Measurements from ENCODE around the gene SH2D2A.

SH2D2A gene

DNA sequence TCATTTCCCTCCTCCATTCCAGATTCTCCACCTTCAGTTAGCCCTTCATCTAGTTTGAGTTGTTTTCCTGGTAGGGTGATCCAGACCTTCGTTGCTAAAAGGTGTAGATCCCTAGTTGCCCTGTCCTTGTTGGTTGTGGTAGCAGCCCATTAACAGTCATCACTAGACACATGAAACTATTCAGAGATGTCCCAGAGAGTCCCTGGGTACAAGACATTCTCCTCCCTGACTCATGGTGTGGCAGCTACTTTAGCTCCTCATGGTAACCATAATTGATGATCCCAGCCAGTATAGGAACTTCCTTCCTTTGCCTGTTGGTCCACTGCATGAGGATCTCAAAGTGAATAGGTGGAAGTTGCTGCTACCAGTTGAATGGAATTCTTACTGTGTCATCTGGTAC, 6.0 kb upstream of the SH2D2A start:
- no peak for DNase-seq

DNA sequence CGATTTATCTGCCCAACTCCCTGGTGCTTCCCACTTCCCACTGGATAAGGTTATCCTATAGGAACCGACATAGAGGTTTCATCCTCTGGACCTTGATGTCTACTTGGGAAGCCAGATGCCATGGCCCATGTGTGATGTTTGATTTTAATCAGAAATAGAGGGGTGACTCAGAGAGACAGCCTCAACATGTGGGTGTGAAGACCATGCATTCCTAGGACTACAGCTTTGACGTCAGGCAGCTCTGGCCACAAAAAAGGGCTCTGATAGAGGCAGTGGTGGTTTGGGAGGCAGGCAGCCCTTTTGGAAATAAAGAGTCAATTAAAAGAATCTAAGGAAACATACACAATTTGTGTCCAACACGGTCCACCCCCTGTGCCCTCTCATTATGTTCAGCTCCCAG, 5.2 kb upstream of the SH2D2A start:
- DNase-seq, result no peak

DNA sequence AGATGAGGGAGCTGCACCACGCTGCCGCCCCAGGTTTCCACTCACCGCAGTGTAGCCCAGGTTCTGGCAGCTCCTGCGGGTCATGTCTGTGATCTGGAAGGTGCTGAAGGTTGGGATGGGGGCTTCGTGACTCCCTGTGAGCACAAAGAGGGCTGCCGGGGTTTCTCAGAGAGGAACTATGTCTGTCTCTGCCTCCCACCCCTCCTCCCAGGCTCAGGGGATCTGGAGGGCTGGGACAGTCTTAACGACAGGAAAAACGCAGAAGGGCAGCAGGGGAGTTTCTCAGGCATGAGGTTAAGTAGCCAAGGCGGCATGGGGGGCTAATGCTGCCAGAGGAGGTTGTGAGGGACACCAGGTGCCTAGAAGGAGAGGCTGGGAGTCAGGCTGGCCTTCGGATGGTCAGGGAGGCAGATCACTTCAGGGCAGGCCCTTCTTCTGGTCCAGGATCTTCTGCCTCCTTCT, 656 bp downstream of the SH2D2A start:
- DNase-seq, result no peak

DNA sequence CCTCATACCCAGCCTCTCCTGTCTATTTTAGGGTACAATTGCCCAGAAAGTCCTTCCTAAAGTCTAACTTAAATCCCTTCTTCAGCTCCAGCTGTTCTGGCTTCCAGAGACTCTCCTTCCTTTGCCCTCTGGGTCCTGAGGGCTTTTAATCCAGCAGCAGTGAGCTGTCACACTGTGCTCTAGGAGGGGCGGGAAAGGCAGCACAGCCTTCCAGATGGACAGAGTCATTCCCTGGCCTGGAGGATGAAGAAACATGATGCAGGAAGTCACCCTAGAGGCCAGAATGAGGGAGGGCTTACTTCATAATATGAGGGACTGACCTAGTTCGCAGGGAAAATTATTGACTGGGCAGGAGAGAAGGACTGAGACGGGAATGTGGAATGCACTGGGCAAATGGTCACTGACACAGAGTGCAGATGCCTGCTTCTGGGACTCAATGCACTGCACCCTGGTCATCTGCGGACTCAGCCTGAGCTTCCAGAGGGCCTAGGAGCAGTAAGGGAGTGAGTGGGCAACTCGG, 1.3 kb downstream of the SH2D2A start:
- DNase-seq, result no peak

DNA sequence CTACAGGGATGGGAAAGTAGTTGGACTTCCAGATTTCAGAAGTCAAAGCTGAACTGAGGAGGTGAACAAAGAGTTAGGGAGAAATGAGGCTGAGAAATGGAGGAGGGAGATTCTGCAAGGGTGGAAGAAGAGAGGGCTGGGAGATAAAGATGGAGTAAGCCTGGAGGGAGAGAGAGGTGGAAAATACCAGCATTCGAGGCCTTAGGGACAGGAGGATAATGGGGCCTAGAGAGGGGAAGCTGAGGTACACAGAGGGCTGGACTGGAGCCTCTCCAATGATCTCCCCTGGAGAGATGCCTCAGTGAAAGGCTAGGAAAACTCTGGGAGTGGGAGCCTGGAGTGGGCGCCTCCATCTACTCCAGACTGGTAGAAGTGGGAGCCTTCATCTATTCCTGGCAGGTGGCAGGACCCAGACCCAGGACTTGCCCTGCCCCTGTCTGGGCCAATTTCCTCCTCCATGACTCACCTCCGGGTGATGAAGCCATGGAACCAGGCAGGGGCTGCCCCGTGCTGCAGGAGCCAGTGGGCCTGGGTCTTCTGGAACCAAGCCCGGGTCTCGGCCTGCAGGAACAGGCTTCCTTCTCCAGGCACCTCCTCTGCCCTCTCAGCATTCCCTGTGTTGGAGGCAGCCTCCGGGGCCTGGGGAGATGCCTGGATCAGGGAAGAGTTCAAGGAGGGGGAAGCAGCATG, 1.9 kb downstream of the SH2D2A start:
- no peak for DNase-seq

DNA sequence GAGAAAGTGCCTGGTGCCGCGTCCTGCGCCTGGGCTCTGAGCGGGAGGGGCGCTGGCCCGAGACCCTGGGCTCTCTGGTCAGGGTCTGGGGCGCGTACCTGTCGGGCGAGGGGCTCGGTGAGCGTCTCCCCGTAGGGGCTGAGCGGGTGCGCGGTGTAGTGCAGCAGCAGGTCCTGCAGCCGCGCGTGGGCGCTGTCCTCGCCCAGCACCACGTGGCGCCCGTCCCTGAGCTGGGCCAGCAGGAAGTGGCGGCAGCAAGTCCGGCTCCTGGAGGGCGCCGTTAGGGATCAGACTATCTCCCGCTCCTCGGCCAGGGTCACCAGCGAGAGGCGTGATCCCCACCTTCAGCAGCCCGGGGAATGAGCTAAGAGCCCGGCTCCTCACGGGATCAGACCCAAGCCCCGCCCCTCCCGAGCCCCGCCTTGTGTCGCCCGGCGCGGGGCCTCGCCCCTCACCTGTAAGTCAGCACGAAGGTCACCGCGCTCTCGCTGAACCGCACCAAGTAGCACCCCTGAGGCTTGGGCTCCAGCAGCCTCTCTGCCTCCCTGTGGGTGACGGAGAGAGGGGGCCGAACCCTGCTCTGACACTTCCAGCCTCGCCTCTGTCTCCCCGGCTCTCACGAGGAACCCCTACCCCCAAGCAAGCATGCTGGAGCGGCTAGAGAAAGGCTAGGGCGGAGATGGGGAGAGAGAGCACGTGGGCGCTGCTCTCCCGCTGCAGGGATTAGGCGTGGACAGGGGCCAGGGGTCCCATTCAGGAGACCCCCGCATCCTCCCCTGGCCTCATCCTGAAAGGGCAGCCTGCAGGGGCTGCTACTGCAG, 2.7 kb downstream of the SH2D2A start:
- no peak for DNase-seq

DNA sequence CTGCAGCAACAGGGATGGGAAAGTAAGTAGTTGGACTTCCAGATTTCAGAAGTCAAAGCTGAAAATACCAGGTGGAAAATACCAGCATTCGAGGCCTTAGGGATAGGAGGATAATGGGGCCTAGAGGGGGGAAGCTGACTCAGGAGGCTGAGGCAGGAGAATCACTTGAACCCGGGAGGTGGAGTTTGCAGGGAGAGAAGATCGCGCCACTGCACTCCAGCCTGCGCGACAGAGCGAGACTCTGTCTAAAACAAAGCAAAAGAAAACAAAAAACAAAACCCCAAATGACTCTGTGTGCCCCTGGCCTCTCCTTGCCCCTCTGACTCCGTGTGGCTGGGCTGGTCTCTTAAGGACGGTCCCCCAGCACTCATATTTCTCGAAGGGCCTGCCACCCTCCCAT, 3.4 kb downstream of the SH2D2A start:
- no peak for DNase-seq

DNA sequence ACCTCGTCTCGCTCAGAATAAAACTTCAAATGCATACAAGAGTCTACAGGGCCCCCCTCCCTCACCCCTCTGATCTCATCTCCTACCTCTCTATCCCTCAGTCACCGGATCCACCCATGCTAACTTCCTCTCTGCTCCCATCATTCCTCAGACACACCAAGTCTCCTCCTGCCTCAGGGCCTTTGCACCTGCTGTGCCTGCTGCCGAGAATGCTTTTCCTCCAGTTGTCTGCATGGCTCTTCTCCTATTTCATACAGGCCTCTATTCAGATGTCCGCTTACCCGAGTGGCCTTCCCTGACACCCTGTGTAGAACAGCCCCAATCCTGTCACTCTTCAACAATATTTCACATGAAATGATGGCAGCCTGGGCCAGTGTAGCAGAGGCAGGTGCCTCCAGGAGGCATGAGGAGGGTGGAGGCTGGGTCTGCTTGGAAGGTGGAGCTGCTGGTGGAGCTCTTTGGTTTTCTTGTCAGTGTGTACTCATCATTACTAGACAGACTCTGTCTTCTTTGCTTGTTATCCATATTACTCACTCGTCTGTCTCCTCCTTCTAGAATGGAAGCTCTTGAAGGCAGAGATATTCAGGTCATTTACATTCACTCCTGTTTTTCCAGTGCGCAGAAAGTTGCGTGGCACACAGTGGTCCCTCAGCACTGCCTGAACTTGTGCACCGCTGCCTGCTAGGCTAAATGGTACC, 4.2 kb downstream of the SH2D2A start:
- no peak for DNase-seq

DNA sequence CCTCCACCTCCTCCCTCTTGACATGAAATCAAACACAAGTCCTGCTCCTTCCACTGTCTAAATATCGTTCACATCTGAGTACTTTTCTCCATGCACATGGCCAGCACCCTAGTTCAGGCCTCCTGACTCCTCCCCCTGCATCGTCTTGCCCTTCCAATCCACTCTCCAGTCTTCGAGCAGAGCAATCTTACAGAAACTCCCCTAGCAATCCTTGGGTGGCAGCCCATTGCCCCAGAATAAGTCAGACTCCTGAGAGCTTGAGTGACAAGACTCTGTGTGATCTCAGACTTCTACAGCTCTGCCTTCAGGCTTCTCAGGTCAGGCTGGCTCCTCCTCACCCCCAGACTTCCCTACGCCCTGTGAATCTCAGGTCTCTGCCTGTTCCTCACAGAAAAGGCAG, 5.5 kb downstream of the SH2D2A start:
- DNase-seq, result no peak

DNA sequence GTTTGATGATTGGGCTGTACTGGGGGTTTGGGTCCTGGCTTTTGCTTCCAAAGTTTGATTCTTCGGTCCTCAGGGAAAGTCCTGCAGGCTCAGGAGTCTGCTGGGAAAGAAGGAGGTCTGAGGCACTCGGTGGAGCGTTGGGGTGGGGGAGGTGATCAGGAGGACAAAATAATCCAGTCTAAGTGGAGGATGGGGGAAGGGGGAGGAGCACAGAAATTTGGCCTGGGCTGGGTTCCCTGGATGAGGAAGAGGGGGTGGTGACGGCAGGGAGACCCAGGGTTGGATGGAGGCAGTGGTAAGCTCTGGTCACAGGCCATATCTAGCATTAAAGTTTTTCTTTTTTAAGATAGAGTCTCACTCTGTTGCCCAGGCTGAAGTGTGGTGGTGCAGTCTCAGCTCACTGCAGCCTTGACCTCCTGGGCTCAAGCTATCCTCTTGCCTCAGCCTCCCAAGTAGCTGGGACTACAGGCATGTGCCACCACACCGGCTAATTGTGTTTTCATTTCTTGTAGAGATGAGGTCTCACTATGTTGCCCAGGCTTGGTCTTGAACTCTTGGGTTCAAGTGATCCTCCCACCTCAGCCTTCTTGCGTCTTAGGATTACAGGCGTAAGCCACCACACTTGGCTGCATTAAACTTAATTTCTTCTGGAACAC, 6.8 kb downstream of the SH2D2A start:
- DNase-seq, result no peak

DNA sequence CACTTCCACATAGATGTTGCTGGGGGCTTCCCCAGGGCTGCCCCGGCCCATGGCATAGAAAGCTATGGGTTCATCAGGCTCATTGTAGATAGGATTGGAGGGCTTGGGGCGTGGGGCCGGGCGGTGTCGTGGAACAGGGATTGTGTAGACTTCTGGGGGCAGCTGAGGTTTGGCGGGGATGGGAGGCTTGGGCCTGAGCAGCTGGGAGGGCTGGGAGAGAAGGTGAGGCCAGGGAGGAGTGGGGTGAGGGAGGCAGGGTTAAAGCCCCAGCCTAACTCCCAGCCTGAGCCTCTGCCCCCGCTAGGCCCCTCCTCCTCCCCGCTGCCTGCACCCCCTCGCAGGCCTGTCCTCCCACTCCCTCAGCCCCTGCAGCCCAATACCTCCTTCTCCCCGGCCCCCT, 7.4 kb downstream of the SH2D2A start:
- no peak for DNase-seq

DNA sequence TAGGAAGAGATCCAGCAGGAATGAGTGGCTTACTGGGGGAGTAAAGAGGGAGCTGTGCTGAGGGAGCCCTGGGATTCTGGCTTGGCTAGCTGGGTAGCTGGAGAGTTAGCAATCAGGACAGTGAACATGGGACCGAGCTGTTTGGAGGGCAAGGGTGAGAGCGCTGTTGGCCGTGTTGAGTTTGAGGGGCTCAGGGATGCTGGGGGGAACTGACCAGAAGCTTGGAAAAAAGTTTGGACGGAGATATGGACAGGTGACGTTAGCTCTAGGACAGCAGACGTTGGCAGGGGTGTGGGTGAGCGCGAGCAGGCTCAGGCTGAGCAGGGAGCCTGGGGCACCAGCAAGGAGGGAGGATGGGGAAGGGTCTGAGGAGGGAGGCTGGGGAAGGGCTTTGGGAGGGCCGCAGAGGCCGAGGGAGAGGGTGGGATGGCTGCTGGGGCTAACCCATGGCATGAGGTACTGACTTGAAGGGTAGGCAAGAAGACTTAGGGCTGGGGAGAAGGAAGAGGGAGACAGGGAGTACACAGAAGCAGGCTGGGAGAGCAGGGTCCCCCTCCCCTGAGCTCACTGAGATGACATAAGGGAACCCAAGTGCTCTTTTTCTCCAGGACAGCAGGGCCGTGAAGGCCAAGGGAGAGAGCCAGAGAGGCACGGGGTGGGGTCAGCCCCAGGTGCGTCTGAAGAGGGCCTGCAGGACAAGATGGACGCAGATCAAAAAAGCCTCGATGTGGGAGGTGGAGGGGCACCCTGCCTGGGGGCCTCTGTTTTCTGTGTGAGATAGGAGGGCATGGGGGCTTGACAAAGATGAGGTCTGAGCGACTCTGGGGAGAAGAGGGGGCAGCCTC, 8.2 kb downstream of the SH2D2A start:
- DNase-seq, result no peak

DNA sequence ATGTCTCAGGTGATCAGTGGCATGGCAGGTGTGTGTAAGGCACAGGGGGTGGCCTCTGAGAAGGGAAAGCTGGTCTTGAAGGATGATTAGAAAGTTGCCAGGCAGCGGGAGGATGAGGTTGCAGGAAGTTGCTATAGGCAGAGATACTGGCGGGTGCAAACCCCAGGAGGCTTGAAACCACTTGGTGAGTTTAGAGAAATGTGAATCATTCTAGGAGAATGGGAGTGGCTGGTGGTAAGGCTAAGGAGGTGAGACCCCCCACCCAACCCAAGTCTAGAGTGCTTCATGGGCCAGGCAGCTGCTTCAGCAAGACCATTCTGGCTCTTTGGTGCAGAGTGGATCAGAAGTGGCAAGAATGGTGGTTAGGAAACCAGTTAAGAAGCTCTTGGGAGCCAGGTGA, 9.0 kb downstream of the SH2D2A start:
- DNase-seq, result no peak

DNA sequence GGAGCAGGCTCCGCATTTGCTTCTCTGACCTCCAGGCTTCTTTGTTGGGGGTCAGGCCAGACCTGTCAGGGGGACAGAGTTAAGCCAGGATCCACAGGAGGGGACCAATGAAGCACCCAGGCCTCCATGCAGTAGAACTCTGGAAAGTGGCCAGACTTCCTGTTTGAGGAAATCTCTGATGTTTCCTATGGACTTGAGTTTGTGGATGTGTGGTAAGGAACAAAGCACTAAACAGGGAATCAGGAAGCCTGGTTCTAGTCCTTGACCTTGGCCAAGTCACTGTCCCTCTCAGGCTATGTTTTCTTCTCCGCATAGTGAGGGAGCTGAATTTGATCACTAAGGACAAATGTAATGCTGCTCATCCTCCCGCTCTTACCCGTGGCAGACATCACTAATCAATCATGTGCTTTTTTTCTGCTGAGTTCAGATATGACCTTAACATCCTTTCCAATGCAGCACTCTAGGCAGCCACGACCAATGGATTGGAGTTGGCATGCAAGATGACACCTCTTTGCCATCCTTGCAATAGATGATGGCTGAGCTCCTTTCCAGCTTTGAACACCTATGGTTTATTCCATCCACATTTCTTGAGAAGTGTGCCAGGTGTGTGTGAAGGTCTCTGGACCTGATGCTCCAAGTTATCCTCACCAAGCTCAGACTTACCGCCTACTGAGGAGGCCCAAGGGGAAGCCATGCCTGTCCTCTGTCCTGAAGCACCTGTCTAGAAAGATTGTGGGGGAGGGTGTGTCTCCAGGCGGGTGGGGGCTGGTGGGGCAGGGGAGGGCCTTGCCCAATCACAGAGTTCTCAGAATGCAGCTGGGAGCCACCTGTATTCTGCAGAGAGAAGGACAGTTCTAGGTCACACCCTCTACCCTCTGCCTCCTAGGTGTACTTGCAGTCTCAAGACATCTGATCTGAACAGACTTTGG, 9.9 kb downstream of the SH2D2A start:
- peak; percentile 36 for DNase-seq

DNA sequence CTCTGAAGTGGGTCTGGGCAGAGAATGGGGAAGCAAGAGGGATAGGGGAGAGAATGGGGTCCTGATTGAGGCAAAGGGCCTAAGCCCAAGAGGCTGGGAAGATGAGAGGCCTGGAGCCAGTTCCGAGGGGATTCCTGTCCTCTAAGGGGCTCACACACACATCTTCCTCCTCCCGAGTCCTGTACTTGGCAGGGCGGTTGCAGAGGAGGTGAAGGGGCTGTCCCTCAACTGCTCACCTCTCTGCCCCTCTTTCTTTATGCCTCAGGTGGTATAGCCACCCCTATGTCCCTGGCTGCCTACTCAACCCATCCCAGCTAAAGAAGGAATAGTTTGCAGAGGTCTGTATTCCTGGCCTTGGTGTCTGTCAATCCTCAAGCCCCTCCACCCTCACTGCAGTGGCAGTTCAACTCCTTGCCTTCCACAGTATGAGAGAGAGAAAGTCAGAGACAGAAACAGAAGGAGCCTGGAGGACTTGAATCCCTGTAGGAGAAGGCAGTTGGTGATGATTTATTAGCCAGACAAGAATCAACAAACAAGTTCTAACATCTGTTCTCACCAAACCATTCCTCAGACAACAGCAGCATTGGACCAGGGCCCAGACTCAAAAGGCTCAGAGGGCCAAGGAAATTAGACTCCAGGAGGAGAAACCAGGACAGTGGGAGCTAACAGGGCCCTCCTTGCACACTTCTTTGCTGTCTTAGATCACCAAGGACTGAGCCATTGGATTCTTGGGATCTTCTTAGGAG, 10.7 kb downstream of the SH2D2A start:
- peak; percentile 43 for DNase-seq

DNA sequence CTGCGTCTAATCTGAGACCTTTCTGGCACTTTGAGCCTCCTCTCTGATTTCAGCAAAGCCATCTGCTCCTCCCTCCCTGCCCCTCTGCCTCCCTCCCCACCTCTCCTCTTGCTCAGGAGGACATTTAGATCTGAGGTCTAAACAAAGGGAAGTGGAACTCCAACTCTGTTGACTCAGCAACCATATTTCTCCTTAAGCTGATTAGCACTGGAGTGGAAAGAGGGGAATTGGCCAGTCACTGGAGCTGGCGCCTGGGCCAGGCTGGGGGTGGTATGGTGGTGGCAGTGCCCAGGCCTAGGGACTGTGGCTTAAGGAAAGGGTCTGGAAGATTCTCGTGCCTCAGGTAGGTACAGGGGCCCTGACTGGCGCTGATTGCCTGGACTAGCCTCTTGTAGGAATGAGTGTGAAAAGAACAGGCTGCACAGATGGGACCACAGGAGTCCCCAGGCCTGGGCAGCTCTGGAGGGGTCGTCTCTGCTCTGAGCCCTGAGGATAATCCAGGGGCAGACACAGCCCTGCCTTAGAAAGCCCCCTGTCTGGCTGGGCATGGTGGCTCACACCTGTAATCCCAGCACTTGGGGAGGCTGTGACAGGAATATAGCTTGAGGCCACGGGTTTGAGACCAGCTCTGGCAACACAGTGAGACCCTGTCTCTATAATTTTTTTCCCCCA, 11.9 kb downstream of the SH2D2A start:
- peak; percentile 91 for DNase-seq

DNA sequence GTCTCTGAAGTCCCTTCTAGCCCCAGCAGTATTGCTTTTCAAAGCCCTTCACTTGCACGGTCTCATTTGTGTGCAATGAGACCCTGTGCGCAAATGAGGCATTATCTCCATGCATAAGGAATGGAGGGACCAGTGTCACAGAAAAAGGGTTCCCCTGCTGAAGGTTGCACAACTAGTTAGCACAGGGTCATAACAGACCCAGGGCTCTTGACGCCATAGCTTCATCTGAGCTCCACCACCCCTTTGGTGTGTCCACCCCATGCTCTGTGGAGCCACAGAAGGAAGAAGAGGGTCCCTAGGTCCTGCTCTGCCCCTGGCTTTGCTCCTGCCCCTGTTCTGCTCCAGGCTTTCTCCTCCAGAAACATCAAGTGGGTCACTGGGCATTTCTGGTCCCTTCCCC, 12.6 kb downstream of the SH2D2A start:
- DNase-seq, result no peak

DNA sequence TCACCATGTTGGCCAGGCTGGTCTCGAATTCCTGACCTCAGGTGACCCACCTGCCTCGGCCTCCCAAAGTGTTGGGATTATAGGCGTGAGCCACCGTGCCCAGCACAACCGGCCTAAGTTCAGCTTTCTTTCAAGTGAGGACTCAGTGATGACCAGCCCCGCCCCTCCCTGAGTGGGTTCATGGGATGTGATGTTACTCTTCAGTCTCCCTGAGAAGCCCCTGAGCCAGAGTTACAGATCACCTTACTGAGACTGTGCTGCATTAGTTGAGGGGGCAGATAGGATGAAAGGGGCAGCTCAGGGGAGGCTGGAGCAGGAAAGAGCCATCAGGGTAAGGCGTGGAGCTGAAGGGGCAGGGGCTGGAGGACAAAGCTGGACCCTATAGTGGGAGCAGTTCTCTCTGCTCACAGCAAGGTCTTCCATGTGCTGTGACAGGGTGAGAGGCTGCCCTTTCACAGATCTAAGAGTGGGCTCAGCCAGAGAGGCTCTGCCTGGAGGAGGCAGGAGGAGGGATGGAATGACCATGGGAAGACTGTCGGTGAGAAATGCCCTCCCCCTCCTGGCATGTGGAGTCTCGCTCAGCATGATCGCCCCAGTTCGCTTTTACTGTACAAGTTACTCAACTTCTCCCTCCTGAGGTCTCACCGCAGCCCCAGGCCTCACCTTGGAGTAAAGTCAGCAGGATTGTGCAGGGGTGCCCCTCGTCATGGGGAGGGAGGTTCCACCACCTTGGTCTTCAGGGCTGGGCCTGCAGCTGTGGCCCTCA, 13.4 kb downstream of the SH2D2A start:
- no peak for DNase-seq

DNA sequence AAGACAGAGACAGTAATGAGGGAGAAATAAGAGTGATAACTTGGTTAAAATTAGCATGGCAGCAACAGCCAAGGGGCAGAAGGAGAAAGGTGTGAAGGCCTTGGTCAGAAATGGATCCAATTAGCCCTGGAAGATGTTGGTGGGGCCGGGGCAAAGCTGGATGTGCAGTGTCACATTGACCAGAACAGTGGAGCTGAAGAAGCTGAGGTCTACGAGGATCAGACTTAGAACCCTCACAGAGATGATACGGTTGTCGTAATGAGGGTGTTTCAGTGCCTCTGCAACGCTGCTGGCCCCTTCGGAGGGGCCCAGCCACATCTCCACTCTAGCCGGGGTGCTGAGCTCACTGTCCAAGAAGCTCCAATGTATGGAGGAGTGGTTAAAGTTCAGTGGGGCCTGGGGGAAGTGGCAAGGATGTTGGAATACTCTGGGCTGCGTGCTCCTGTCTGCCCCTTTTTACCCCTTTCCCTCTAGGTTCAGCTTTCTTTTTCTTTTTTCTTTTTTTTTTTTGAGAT, 14.2 kb downstream of the SH2D2A start:
- DNase-seq, result no peak

All from NCI-H2029 treated with DMSO at 0.1 percent for 48 hours (cell line).